Measurements from ENCODE around the gene IARS2.
"Not testable (repeated sequence)": the region's sequence is repeated elsewhere in the genome, so short reads cannot be mapped to it uniquely, and the experiment has no call there.

IARS2 gene

DNA sequence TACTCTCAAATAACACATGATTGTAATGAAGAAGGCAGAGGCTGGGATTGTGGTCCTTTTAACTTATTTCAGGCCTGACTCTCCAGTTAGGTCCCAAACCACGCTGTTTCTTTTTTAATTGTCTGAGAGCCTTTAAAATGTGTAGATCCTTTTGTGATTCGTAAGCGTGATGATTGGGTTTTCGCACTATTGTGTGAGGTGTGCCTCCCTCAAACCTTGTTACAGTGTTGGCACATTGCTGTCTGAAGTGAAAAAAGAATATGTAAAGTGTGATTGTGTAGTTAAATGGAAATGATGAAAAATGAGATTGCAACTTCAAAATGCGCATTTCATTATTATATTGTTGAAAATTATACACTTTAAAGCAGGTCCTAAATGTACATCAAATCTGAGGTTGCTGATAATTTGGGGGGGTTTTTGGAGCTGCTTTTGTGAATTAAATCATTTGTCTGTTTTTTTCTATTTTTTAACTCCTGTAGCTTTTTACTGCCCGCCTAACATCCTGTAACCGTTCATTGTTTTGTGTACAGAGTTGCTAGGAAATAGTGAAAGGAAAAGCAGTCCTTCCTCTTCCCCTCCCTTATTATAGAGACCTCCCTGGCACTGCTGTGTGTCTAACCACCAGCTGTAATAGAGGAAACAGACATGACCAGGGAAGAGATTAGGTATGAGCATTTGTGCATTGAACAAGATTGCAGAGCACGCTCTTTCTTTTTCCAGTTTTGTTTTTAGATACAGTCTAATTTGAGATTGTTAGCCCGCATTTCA is 43.3 kb downstream of the IARS2 start:
- H3K36me3 ChIP-seq (ENCODE audit: control insufficient read depth in 2 of 2, insufficient read depth in 2 of 2, low read length in 2 of 2), result peaks cover 29 to 34% of the 10 kb centered on the region in 2 donors

GRCh38 chr1:220139966-220140365 is 46.0 kb downstream of the IARS2 start:
- H3K27ac ChIP-seq (ENCODE audit: low read depth in 2 of 2, low read length in 2 of 2), result no peak overlapping the region
- H3K36me3 ChIP-seq (ENCODE audit: control insufficient read depth in 2 of 2, insufficient read depth in 2 of 2, low read length in 2 of 2), result peaks cover 18 to 28% of the 10 kb centered on the region in 2 donors
- H3K9ac ChIP-seq (ENCODE audit: low read depth in 1 of 2, low read length in 2 of 2), result no peak overlapping the region
- no peaks in the 10 kb centered on the region for H3K9me3 ChIP-seq (ENCODE audit: control insufficient read depth in 2 of 2, low read length in 2 of 2)
- H3K4me3 ChIP-seq (ENCODE audit: low read length in 2 of 2), result no peak overlapping the region
- no peaks in the 10 kb centered on the region for H3K27me3 ChIP-seq (ENCODE audit: control insufficient read depth in 2 of 2, insufficient read depth in 2 of 2, low read length in 2 of 2)
- peaks cover 0 to 6% of the 10 kb centered on the region in 2 donors for H3K4me1 ChIP-seq (ENCODE audit: control insufficient read depth in 2 of 2, insufficient read depth in 2 of 2, low read length in 2 of 2)

More for the DNA sequence above, 43.3 kb downstream of the IARS2 start:
- H3K27ac ChIP-seq (ENCODE audit: low read depth in 2 of 2, low read length in 2 of 2), result peak overlapping the region in 1 of 2 donors; percentile 21
- peak overlapping the region in 1 of 2 donors; percentile 60 for H3K9ac ChIP-seq (ENCODE audit: low read depth in 1 of 2, low read length in 2 of 2)
- peaks cover 0 to 6% of the 10 kb centered on the region in 2 donors for H3K4me1 ChIP-seq (ENCODE audit: control insufficient read depth in 2 of 2, insufficient read depth in 2 of 2, low read length in 2 of 2)
- H3K9me3 ChIP-seq (ENCODE audit: control insufficient read depth in 2 of 2, low read length in 2 of 2), result no peaks in the 10 kb centered on the region
- no peaks in the 10 kb centered on the region for H3K27me3 ChIP-seq (ENCODE audit: control insufficient read depth in 2 of 2, insufficient read depth in 2 of 2, low read length in 2 of 2)
- peak overlapping the region in 1 of 2 donors; percentile 33 for H3K4me3 ChIP-seq (ENCODE audit: low read length in 2 of 2)

DNA sequence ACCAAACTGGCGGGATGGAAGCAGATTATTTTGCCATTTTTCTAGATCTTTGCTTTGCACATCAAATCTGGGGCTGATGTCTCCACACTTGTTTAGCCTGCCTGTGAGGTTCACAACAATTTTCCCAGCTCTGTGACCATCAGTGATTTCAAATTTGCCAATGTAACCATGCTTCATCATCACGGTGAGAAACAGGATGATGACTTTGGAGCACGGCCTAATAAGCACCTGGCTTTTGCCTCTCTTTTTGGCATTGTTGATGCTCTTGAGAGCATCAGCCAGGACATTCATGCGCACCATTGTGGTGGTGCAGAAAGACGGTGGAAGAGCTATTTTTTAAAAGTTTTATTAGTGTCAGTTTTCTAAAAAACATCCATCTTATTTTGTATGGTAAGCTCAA is 50.1 kb downstream of the IARS2 start:
- H3K9me3 ChIP-seq (ENCODE audit: control insufficient read depth in 2 of 2, low read length in 2 of 2), result no peaks in the 10 kb centered on the region
- no peaks in the 10 kb centered on the region for H3K4me1 ChIP-seq (ENCODE audit: control insufficient read depth in 2 of 2, insufficient read depth in 2 of 2, low read length in 2 of 2)
- H3K4me3 ChIP-seq (ENCODE audit: low read length in 2 of 2), result no peak overlapping the region
- H3K27me3 ChIP-seq (ENCODE audit: control insufficient read depth in 2 of 2, insufficient read depth in 2 of 2, low read length in 2 of 2), result no peaks in the 10 kb centered on the region
- H3K9ac ChIP-seq (ENCODE audit: low read depth in 1 of 2, low read length in 2 of 2), result no peak overlapping the region
- peaks cover 23 to 34% of the 10 kb centered on the region in 2 donors for H3K36me3 ChIP-seq (ENCODE audit: control insufficient read depth in 2 of 2, insufficient read depth in 2 of 2, low read length in 2 of 2)
- no peak overlapping the region for H3K27ac ChIP-seq (ENCODE audit: low read depth in 2 of 2, low read length in 2 of 2)

DNA sequence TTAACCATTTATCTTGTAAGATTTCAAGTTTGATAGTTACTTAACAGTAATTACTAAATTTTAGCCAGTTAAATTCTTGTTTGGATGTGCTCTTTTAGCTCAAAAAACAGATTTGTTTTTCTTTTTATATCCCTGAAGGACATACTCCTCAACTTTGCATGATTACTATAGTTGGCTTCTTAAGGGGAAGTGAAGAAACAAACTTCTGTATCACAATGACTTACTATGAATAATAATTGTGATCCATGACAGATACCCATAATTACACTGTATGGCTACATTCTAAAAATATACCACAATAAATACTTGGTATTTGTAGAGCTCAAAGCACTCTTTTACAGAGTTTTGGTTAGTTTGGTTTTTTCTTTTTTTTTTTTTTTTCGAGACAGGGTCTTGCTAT is 55.8 kb downstream of the IARS2 start:
- Histone ChIP-seq H3K9ac (ENCODE audit: low read depth in 1 of 2, low read length in 2 of 2) (no peak overlapping the region), H3K4me3 (ENCODE audit: low read length in 2 of 2) (no peak overlapping the region), H3K27me3 (ENCODE audit: control insufficient read depth in 2 of 2, insufficient read depth in 2 of 2, low read length in 2 of 2) (no peaks in the 10 kb centered on the region), H3K4me1 (ENCODE audit: control insufficient read depth in 2 of 2, insufficient read depth in 2 of 2, low read length in 2 of 2) (peaks cover 0 to 2% of the 10 kb centered on the region in 2 donors), H3K36me3 (ENCODE audit: control insufficient read depth in 2 of 2, insufficient read depth in 2 of 2, low read length in 2 of 2) (peaks cover 18 to 40% of the 10 kb centered on the region in 2 donors), H3K9me3 (ENCODE audit: control insufficient read depth in 2 of 2, low read length in 2 of 2) (no peaks in the 10 kb centered on the region), H3K27ac (ENCODE audit: low read depth in 2 of 2, low read length in 2 of 2) (no peak overlapping the region)

DNA sequence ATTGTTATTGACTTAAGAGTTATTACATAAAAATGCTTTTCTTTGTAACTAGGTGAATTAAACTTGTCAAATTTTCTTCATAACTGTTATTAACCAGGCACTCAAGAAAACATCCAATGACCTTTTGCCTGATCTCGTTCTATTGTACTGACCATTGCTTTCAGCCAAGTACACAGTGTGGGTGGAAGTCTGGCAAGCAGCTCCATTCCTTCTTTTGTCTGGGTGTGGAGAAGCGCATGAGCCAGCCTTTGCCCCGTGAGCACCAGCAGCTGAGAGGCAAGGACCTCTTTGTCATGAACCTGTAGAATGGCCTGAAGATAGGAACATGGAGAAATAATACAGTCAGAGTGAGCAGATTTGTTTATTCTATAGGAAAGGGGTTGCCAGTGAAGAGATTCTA is 57.5 kb downstream of the IARS2 start:
- no peaks in the 10 kb centered on the region for H3K9me3 ChIP-seq (ENCODE audit: control insufficient read depth in 2 of 2, low read length in 2 of 2)
- H3K36me3 ChIP-seq (ENCODE audit: control insufficient read depth in 2 of 2, insufficient read depth in 2 of 2, low read length in 2 of 2), result peaks cover 27 to 41% of the 10 kb centered on the region in 2 donors
- H3K27ac ChIP-seq (ENCODE audit: low read depth in 2 of 2, low read length in 2 of 2), result no peak overlapping the region
- H3K27me3 ChIP-seq (ENCODE audit: control insufficient read depth in 2 of 2, insufficient read depth in 2 of 2, low read length in 2 of 2), result no peaks in the 10 kb centered on the region
- H3K9ac ChIP-seq (ENCODE audit: low read depth in 1 of 2, low read length in 2 of 2), result no peak overlapping the region
- H3K4me3 ChIP-seq (ENCODE audit: low read length in 2 of 2), result no peak overlapping the region
- peaks cover 0 to 2% of the 10 kb centered on the region in 2 donors for H3K4me1 ChIP-seq (ENCODE audit: control insufficient read depth in 2 of 2, insufficient read depth in 2 of 2, low read length in 2 of 2)

GRCh38 chr1:220153147-220153546 is 59.2 kb downstream of the IARS2 start:
- H3K36me3 ChIP-seq (ENCODE audit: control insufficient read depth in 2 of 2, insufficient read depth in 2 of 2, low read length in 2 of 2), result peaks cover 33 to 49% of the 10 kb centered on the region in 2 donors

DNA sequence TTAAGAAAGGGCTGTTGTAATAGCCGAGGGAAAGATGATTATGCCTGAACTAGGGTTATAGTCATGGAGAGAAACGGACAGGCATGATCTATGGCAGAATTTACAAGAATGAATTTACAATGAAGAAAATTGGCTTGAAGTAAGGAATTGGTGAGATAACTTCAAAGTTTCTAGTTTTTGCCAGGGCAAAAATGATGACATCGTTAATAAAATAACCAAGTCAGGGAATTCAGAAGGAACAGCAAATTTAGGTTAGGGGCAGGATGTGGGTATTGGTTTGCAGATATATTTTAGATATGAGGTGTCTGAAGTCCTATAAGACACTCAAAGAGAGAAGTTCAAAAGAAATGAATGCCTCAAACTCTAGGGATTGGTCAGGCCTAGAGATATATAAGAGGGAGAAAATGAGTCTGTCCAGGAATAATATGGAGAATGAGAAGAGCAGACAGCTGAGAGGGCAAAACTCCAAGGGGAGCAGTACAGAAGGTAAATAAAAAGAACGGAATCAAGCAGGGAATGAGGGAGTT is 62.8 kb downstream of the IARS2 start:
- Histone ChIP-seq H3K27ac (ENCODE audit: low read depth in 2 of 2, low read length in 2 of 2) (no peak overlapping the region), H3K27me3 (ENCODE audit: control insufficient read depth in 2 of 2, insufficient read depth in 2 of 2, low read length in 2 of 2) (no peaks in the 10 kb centered on the region)

More at GRCh38 chr1:220153147-220153546, 59.2 kb downstream of the IARS2 start:
- Histone ChIP-seq H3K4me3 (ENCODE audit: low read length in 2 of 2) (no peak overlapping the region), H3K9me3 (ENCODE audit: control insufficient read depth in 2 of 2, low read length in 2 of 2) (no peaks in the 10 kb centered on the region), H3K9ac (ENCODE audit: low read depth in 1 of 2, low read length in 2 of 2) (no peak overlapping the region), H3K27ac (ENCODE audit: low read depth in 2 of 2, low read length in 2 of 2) (no peak overlapping the region), H3K27me3 (ENCODE audit: control insufficient read depth in 2 of 2, insufficient read depth in 2 of 2, low read length in 2 of 2) (no peaks in the 10 kb centered on the region), H3K4me1 (ENCODE audit: control insufficient read depth in 2 of 2, insufficient read depth in 2 of 2, low read length in 2 of 2) (peaks cover 0 to 2% of the 10 kb centered on the region in 2 donors)

DNA sequence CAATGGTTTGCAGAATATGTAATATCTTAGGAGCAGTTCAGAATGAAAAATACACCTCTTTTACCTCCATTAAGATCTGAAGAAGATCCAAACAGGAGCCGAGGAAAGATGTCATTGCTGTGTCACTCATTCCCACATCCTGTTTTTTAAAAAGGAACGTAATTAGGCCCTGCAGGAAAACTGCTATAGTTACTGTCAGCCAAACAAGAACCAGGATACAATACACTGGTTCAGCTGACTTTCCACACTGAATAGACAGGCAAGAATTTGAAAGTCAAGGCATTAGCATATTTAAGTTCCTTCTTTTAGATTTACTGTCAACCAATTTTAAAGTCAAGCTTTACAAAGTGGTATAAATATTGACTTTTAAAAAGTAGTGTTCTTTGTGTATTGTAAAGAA is 63.8 kb downstream of the IARS2 start:
- no peaks in the 10 kb centered on the region for H3K27me3 ChIP-seq (ENCODE audit: control insufficient read depth in 2 of 2, insufficient read depth in 2 of 2, low read length in 2 of 2)
- H3K9ac ChIP-seq (ENCODE audit: low read depth in 1 of 2, low read length in 2 of 2), result no peak overlapping the region
- no peak overlapping the region for H3K4me3 ChIP-seq (ENCODE audit: low read length in 2 of 2)
- H3K27ac ChIP-seq (ENCODE audit: low read depth in 2 of 2, low read length in 2 of 2), result peak overlapping the region; percentile 24 to 30
- peaks cover 29 to 39% of the 10 kb centered on the region in 2 donors for H3K36me3 ChIP-seq (ENCODE audit: control insufficient read depth in 2 of 2, insufficient read depth in 2 of 2, low read length in 2 of 2)
- H3K4me1 ChIP-seq (ENCODE audit: control insufficient read depth in 2 of 2, insufficient read depth in 2 of 2, low read length in 2 of 2), result peaks cover 0 to 4% of the 10 kb centered on the region in 2 donors
- H3K9me3 ChIP-seq (ENCODE audit: control insufficient read depth in 2 of 2, low read length in 2 of 2), result no peaks in the 10 kb centered on the region

More for the DNA sequence above, 62.8 kb downstream of the IARS2 start:
- peaks cover 0 to 4% of the 10 kb centered on the region in 2 donors for H3K4me1 ChIP-seq (ENCODE audit: control insufficient read depth in 2 of 2, insufficient read depth in 2 of 2, low read length in 2 of 2)
- no peak overlapping the region for H3K4me3 ChIP-seq (ENCODE audit: low read length in 2 of 2)
- H3K36me3 ChIP-seq (ENCODE audit: control insufficient read depth in 2 of 2, insufficient read depth in 2 of 2, low read length in 2 of 2), result peaks cover 29 to 39% of the 10 kb centered on the region in 2 donors
- no peak overlapping the region for H3K9ac ChIP-seq (ENCODE audit: low read depth in 1 of 2, low read length in 2 of 2)
- no peaks in the 10 kb centered on the region for H3K9me3 ChIP-seq (ENCODE audit: control insufficient read depth in 2 of 2, low read length in 2 of 2)

DNA sequence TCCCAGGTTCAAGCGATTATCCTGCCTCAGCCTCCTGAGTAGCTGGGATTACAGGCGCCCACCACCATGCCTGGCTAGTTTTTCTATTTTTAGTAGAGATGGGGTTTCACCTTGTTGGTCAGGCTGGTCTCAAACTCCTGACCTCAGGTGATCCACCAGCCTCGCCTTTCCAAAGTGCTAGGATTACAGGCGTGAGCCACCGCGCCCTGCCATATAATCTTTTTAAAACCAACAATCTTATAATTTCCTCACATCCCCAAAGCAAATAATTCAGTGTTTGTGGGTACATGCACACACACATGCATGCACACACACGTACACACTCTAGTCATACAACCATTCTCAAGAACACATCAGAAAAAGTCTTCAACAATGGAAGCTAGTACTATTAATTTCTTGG is 64.6 kb downstream of the IARS2 start:
- not testable (repeated sequence) for H3K4me3 ChIP-seq (ENCODE audit: low read length in 2 of 2); H3K9me3 ChIP-seq (ENCODE audit: control insufficient read depth in 2 of 2, low read length in 2 of 2); H3K9ac ChIP-seq (ENCODE audit: low read depth in 1 of 2, low read length in 2 of 2); H3K27me3 ChIP-seq (ENCODE audit: control insufficient read depth in 2 of 2, insufficient read depth in 2 of 2, low read length in 2 of 2); H3K4me1 ChIP-seq (ENCODE audit: control insufficient read depth in 2 of 2, insufficient read depth in 2 of 2, low read length in 2 of 2)
- peaks cover 26 to 36% of the 10 kb centered on the region in 2 donors for H3K36me3 ChIP-seq (ENCODE audit: control insufficient read depth in 2 of 2, insufficient read depth in 2 of 2, low read length in 2 of 2)
- H3K27ac ChIP-seq (ENCODE audit: low read depth in 2 of 2, low read length in 2 of 2), result peak overlapping the region in 1 of 2 donors; percentile 30

DNA sequence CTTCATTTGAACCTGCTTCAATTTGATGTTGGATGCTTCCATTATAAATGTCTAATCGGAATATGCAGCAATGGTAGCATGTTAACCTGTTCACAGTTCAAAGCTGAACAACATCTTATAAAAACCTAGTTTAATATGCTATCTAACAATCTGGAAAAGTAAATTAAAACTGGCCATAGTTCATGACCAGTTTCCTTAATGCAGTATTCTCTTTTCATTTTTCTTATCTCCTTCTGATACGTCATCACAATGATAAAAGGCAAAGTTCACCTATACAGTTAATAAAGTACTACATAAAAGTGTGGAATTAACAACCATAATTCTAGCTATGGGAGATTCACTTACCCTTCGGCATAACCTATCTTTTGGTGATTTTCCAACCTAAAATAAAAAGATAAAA is 65.1 kb downstream of the IARS2 start:
- H3K9ac ChIP-seq (ENCODE audit: low read depth in 1 of 2, low read length in 2 of 2), result no peak overlapping the region
- H3K27ac ChIP-seq (ENCODE audit: low read depth in 2 of 2, low read length in 2 of 2), result no peak overlapping the region
- H3K4me1 ChIP-seq (ENCODE audit: control insufficient read depth in 2 of 2, insufficient read depth in 2 of 2, low read length in 2 of 2), result peaks cover 0 to 4% of the 10 kb centered on the region in 2 donors
- H3K36me3 ChIP-seq (ENCODE audit: control insufficient read depth in 2 of 2, insufficient read depth in 2 of 2, low read length in 2 of 2), result peaks cover 26 to 32% of the 10 kb centered on the region in 2 donors
- no peaks in the 10 kb centered on the region for H3K27me3 ChIP-seq (ENCODE audit: control insufficient read depth in 2 of 2, insufficient read depth in 2 of 2, low read length in 2 of 2)
- no peak overlapping the region for H3K4me3 ChIP-seq (ENCODE audit: low read length in 2 of 2)
- no peaks in the 10 kb centered on the region for H3K9me3 ChIP-seq (ENCODE audit: control insufficient read depth in 2 of 2, low read length in 2 of 2)
